Thyroid gland (tissue), 4 donors: ENCODE measurements around the gene PUM2. TPM values are rescaled to one million over a fixed set of nuclear protein-coding genes. Genes with fewer than 3 reads are reported as not detected.
"Not testable (repeated sequence)": the region's sequence is repeated elsewhere in the genome, so short reads cannot be mapped to it uniquely, and the experiment has no call there.

Experiments
- DNase-seq, 2 donors: peaks; one replicate each; pipeline ENCODE4 v3.0.0-alpha.2; 2019
- H3K27ac ChIP-seq, 3 donors: fragments of 200-600 bp; sonication (generic); 1 replicate in 2 of 3; 2 replicates in 1 of 3; pipeline ENCODE4 v1.5.1; 2016 to 2019; ENCODE audit warnings: mild to moderate bottlenecking in 1 of 3, moderate library complexity in 1 of 3
- H3K27me3 ChIP-seq: fragments of 200-600 bp; sonication (generic); one replicate; pipeline ENCODE4 v1.5.1; 2019
- H3K36me3 ChIP-seq, 2 donors: fragments of 200-600 bp; sonication (generic); one replicate each; pipeline ENCODE4 v1.5.1; 2016 to 2019
- H3K4me1 ChIP-seq, 2 donors: fragments of 200-600 bp; sonication (generic); one replicate each; pipeline ENCODE4 v1.5.1; 2017 to 2019
- H3K4me3 ChIP-seq, 3 donors: fragments of 200-600 bp; sonication (generic); replicated peaks in 1 of 3; 1 replicate in 2 of 3; 2 replicates in 1 of 3; pipeline ENCODE4 v1.5.1; 2016; ENCODE audit warnings: mild to moderate bottlenecking in 1 of 3
- H3K9me3 ChIP-seq: fragments of 200-600 bp; sonication (generic); one replicate; pipeline ENCODE4 v1.5.1; 2017
- CTCF ChIP-seq, 6 experiments: fragments of 200-600 bp in 3 of 6; fragments of 450-650 bp in 3 of 6; sonication (generic) in 3 of 6; IDR thresholded peaks; one replicate each; pipeline ENCODE4 v1.5.1; 2016 to 2019; ENCODE audit warnings: antibody characterized with exemption in 6 of 6, mild to moderate bottlenecking in 2 of 6, inconsistent platforms in 1 of 6, moderate library complexity in 1 of 6
- POLR2A ChIP-seq, 2 donors: fragments of 450-650 bp; IDR thresholded peaks; one replicate each; pipeline ENCODE4 v1.6.1; 2017; ENCODE audit warnings: antibody characterized with exemption in 2 of 2, mild to moderate bottlenecking in 2 of 2, moderate library complexity in 1 of 2
- WGBS, 2 donors: methylation state at CpG; one replicate each; pipeline ENCODE4 v1.1.5; 2017; 5-methylcytosine and 5-hydroxymethylcytosine counted together
- intact Hi-C: fragments of 100-400 bp; cut with DNase I; formaldehyde crosslinking; loops from one replicate; pipeline ENCODE4 v1.15.1; 2023
- total RNA-seq, 4 donors: library from RNA; depleted of rRNA; stranded (reverse); fragments of >200 nt; gene quantifications; one replicate each; pipeline ENCODE4 v1.2.3, GENCODE V29; 2016

PUM2 gene
- total RNA-seq, 4 donors from 2014 or later = 87.5 to 102 (median 91.8) TPM

- intact Hi-C loops = no loop called here
- Histone ChIP-seq H3K4me3 (no peak overlapping the region), H3K9me3 (no peaks in the 10 kb centered on the region), H3K27ac (peak overlapping the region; percentile 3 to 59 (median 37)), H3K27me3 (no peaks in the 10 kb centered on the region), H3K36me3 (no peaks in the 10 kb centered on the region), H3K4me1 (peaks cover 7 to 10% of the 10 kb centered on the region in 2 donors)
- 41 to 45% methylated on average over 3 of the region's 3 CpGs for WGBS, 2 donors
- DNase-seq = peak; percentile 62 to 69
- TF ChIP-seq POLR2A (IDR thresholded peaks at IDR 0.05) (no peak), CTCF (IDR thresholded peaks at IDR 0.05) (no peak)
Observed at GRCh38 chr2:20372896-20373640, 22.4 kb upstream of the PUM2 start.

GRCh38 chr2:20371323-20372025 lies 20.8 kb upstream of the PUM2 start:
- no peaks in the 10 kb centered on the region for H3K36me3 ChIP-seq
- no peaks in the 10 kb centered on the region for H3K27me3 ChIP-seq
- WGBS, 2 donors = 82 to 89% methylated on average over 4 of the region's 4 CpGs
- H3K4me3 ChIP-seq = no peak overlapping the region
- TF ChIP-seq POLR2A (IDR thresholded peaks at IDR 0.05) (no peak), CTCF (IDR thresholded peaks at IDR 0.05) (no peak)
- H3K4me1 ChIP-seq = peaks cover 7 to 10% of the 10 kb centered on the region in 2 donors
- H3K27ac ChIP-seq = peak overlapping the region in 2 of 3 donors; percentile 60 to 68
- intact Hi-C loops = no loop called here
- DNase-seq = no peak
- H3K9me3 ChIP-seq = no peaks in the 10 kb centered on the region

- WGBS, 2 donors = 26 to 34% methylated on average over 5 of the region's 5 CpGs
- no peaks in the 10 kb centered on the region for H3K27me3 ChIP-seq
- intact Hi-C loops = no loop called here
- peak overlapping the region; percentile 54 to 68 (median 60) for H3K27ac ChIP-seq
- no peaks in the 10 kb centered on the region for H3K9me3 ChIP-seq
- H3K4me3 ChIP-seq = no peak overlapping the region
- H3K36me3 ChIP-seq = no peaks in the 10 kb centered on the region
- TF ChIP-seq POLR2A (IDR thresholded peaks at IDR 0.05) (peak in 1 of 2 donors; percentile 27), CTCF (IDR thresholded peaks at IDR 0.05) (no peak)
- DNase-seq = peak; percentile 71 to 73
- peaks cover 7 to 10% of the 10 kb centered on the region in 2 donors for H3K4me1 ChIP-seq
Observed at GRCh38 chr2:20370191-20370590, 19.5 kb upstream of the PUM2 start.

DNA sequence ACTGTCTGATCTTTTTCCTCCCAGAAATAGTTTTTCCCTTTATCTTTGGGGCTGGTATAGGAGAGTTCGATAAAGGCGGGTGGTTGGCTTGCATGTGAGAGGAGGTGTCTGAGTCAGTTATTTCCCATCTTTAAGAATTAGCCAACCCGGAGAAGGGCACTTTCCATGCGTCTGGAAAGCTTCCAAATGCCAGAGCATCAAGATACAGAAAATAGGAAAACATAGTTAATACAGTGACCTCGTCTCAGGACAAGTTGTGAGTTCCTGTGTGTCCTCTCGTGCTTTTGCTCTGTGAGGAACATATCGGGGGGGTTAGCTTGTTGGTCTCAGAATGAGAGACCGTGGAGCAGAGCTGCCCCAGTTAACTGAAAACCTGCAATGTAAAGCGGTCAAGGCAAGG lies 18.7 kb upstream of the PUM2 start:
- Histone ChIP-seq H3K27ac (peak overlapping the region in 2 of 3 donors; percentile 60 to 68), H3K36me3 (no peaks in the 10 kb centered on the region), H3K27me3 (no peaks in the 10 kb centered on the region), H3K4me1 (peaks cover 7 to 10% of the 10 kb centered on the region in 2 donors), H3K4me3 (no peak overlapping the region), H3K9me3 (no peaks in the 10 kb centered on the region)
- DNase-seq = no peak
- 76 to 80% methylated on average over 9 of the region's 9 CpGs for WGBS, 2 donors
- TF ChIP-seq POLR2A (IDR thresholded peaks at IDR 0.05) (no peak), CTCF (IDR thresholded peaks at IDR 0.05) (no peak)
- intact Hi-C loops = no loop called here

DNA sequence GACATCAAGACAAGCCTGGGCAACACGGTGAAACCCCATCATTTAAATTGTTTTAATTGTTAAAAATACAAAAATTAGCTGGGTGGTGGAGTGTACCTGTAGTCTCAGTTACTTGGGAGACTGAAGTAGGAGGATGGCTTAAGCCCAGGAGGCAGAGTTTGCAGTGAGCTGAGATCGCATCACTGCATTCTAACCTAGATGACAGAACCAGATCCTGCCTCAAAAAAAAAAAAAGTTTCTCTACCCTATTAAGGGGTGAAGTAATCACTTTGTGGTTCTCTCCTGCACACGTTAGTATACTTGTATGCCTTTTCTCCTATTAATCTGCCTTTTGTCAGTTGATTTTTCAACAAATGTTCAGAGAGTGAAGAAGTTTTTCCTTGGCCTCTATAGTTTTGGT lies 18.1 kb upstream of the PUM2 start:
- intact Hi-C loops = no loop called here
- H3K4me1 ChIP-seq = peaks cover 7 to 10% of the 10 kb centered on the region in 2 donors
- TF ChIP-seq POLR2A (IDR thresholded peaks at IDR 0.05) = no peak
- no peak for TF ChIP-seq CTCF (IDR thresholded peaks at IDR 0.05)
- no peak for DNase-seq
- H3K9me3 ChIP-seq = no peaks in the 10 kb centered on the region
- no peak overlapping the region for H3K4me3 ChIP-seq
- H3K27me3 ChIP-seq = no peaks in the 10 kb centered on the region
- peak overlapping the region in 2 of 3 donors; percentile 60 to 68 for H3K27ac ChIP-seq
- 85 to 86% methylated on average over 3 of the region's 3 CpGs for WGBS, 2 donors
- no peaks in the 10 kb centered on the region for H3K36me3 ChIP-seq

DNA sequence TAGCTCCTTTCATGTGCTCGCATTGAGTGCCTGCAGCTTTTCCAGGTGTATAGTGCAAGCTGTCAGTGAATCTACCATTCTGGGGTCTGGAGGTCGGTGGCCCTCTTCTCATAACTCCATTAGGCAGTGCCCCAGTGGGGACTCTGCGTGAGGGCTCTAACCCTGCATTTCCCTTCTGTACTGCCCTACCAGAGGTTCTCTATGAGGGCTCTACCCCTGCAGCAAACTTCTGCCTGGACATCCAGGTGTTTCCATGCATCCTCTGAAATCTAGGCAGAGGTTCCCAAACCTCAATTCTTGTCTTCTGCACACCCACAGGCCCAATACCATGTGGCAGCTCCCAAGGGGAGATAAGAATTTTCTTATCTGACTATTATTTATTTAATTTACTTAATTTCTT lies 17.3 kb upstream of the PUM2 start:
- H3K27ac ChIP-seq, H3K36me3 ChIP-seq, H3K9me3 ChIP-seq, H3K27me3 ChIP-seq, DNase-seq, H3K4me3 ChIP-seq, intact Hi-C loops: not testable (repeated sequence)
- WGBS, 2 donors = 86 to 89% methylated on average over 3 of the region's 3 CpGs
- H3K4me1 ChIP-seq = peaks cover 7 to 10% of the 10 kb centered on the region in 2 donors
